Measurements from ENCODE around the gene ATP5ME. TPM values are rescaled to one million over a fixed set of nuclear protein-coding genes. Genes with fewer than 3 reads are reported as not detected.

Gene ATP5ME
- total RNA-seq, 4 donors from 2014 or later, result 24.7 to 172 (median 91.5) TPM

GRCh38 chr4:627347-628125, 46.5 kb downstream of the ATP5ME start:
- Histone ChIP-seq H3K36me3 (no peaks in the 10 kb centered on the region), H3K4me1 (no peaks in the 10 kb centered on the region), H3K4me3 (no peak overlapping the region), H3K27ac (no peak overlapping the region), H3K9me3 (no peaks in the 10 kb centered on the region), H3K27me3 (peaks cover 0 to 6% (median 6%) of the 10 kb centered on the region in 3 donors)
- in situ Hi-C loops (cut with MboI; ENCODE audit: low sequenced_read_pairs in 4 of 4) (no loop called here), intact Hi-C loops (cut with DNase I; ENCODE audit: low total_unique reads) (no loop called here)
- ATAC-seq (no peak), DNase-seq (no peak)
- TF ChIP-seq CTCF (IDR thresholded peaks at IDR 0.05 in 4 of 5, conservative IDR thresholded peaks at IDR 0.05 in 1 of 5), result no peak
- TF ChIP-seq POLR2A (IDR thresholded peaks at IDR 0.05), result no peak

- no peak for TF ChIP-seq POLR2A (IDR thresholded peaks at IDR 0.05)
- no peak for TF ChIP-seq CTCF (IDR thresholded peaks at IDR 0.05 in 4 of 5, conservative IDR thresholded peaks at IDR 0.05 in 1 of 5)
- no peaks in the 10 kb centered on the region for H3K36me3 ChIP-seq
- H3K27ac ChIP-seq, result no peak overlapping the region
- in situ Hi-C loops (cut with MboI; ENCODE audit: low sequenced_read_pairs in 4 of 4), result no loop called here
- H3K4me3 ChIP-seq, result no peak overlapping the region
- intact Hi-C loops (cut with DNase I; ENCODE audit: low total_unique reads), result no loop called here
- no peaks in the 10 kb centered on the region for H3K4me1 ChIP-seq
- peaks cover 0 to 6% (median 6%) of the 10 kb centered on the region in 3 donors for H3K27me3 ChIP-seq
- DNase-seq (no peak), ATAC-seq (no peak)
- H3K9me3 ChIP-seq, result no peaks in the 10 kb centered on the region
Measured at GRCh38 chr4:626201-627091, 47.6 kb downstream of the ATP5ME start.

GRCh38 chr4:625631-626161, 48.4 kb downstream of the ATP5ME start:
- Histone ChIP-seq H3K9me3 (no peaks in the 10 kb centered on the region), H3K27me3 (peaks cover 0 to 6% (median 3%) of the 10 kb centered on the region in 3 donors), H3K4me3 (no peak overlapping the region), H3K27ac (no peak overlapping the region), H3K4me1 (no peaks in the 10 kb centered on the region), H3K36me3 (no peaks in the 10 kb centered on the region)
- in situ Hi-C loops (cut with MboI; ENCODE audit: low sequenced_read_pairs in 4 of 4) (no loop called here), intact Hi-C loops (cut with DNase I; ENCODE audit: low total_unique reads) (no loop called here)
- no peak for DNase-seq
- TF ChIP-seq CTCF (IDR thresholded peaks at IDR 0.05 in 4 of 5, conservative IDR thresholded peaks at IDR 0.05 in 1 of 5) (no peak), POLR2A (IDR thresholded peaks at IDR 0.05) (no peak)
- ATAC-seq, result no peak

GRCh38 chr4:624705-625590, 49.1 kb downstream of the ATP5ME start, which contains the start of gene PDE6B:
TSS of gene PDE6B (plus strand) at chr4:625573. CDS start at chr4:625627, 54 bp downstream.
- ATAC-seq (no peak), DNase-seq (no peak)
- H3K27ac ChIP-seq, result no peak within 1 kb of the TSS
- H3K36me3 ChIP-seq, result no peaks in the 10 kb centered on the region
- H3K4me3 ChIP-seq, result no peak within 1 kb of the TSS
- peaks cover 0 to 6% (median 3%) of the 10 kb centered on the region in 3 donors for H3K27me3 ChIP-seq
- intact Hi-C loops (cut with DNase I; ENCODE audit: low total_unique reads) (no loop called here), in situ Hi-C loops (cut with MboI; ENCODE audit: low sequenced_read_pairs in 4 of 4) (no loop called here)
- no peaks in the 10 kb centered on the region for H3K9me3 ChIP-seq
- no peaks in the 10 kb centered on the region for H3K4me1 ChIP-seq
- TF ChIP-seq CTCF (IDR thresholded peaks at IDR 0.05 in 4 of 5, conservative IDR thresholded peaks at IDR 0.05 in 1 of 5) (no peak), POLR2A (IDR thresholded peaks at IDR 0.05) (no peak)

Measured in gastrocnemius medialis (tissue), 4 donors.